ENCODE measurements around the gene SGCA. TPM values are rescaled to one million over a fixed set of nuclear protein-coding genes. Genes with fewer than 3 reads are reported as not detected.

The SGCA gene
- total and polyA plus RNA-seq, 4 donors = 0.31 to 1.3 (median 1.2) TPM; not detected in 1

DNA sequence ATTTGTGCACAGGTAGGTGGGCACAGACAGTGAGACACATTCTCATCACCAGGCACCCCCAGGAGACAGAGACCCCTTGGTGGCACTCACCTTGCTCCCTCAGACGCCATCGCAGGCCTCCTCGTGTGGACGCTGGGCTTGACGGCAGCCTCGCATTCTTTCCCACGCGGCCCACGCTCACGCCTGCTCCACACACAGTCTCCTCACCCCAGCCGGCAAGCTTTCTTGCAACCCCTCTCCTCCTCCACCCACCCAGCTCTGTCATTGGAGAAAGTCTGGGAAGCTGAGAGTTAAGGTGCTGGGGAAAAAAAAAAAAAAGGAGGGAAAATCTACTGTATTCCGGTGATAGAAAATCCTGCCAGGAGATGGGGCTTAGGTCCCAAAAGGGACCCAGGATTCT, 14.8 kb downstream of the SGCA start:
- no peak overlapping the region for H3K4me3 ChIP-seq (ENCODE audit: low read depth in 1 of 3, low read length in 3 of 3)
- no peaks in the 10 kb centered on the region for H3K36me3 ChIP-seq (ENCODE audit: control insufficient read depth in 4 of 4, insufficient read depth in 3 of 4, low read depth in 1 of 4, low read length in 3 of 4)
- no peak overlapping the region for H3K9ac ChIP-seq (ENCODE audit: low read depth in 1 of 2, low read length in 2 of 2)
- no peaks in the 10 kb centered on the region for H3K27me3 ChIP-seq (ENCODE audit: control insufficient read depth in 4 of 4, insufficient read depth in 4 of 4, low read length in 3 of 4)
- no peak for TF ChIP-seq JUND (IDR thresholded peaks at IDR 0.05)
- TF ChIP-seq RXRA (IDR thresholded peaks at IDR 0.05) = no peak
- TF ChIP-seq SP1 (IDR thresholded peaks at IDR 0.05) = no peak
- TF ChIP-seq RAD21 (IDR thresholded peaks at IDR 0.05) = no peak
- no peak for TF ChIP-seq FOXA1 (IDR thresholded peaks at IDR 0.05)
- no peak for TF ChIP-seq YY1 (IDR thresholded peaks at IDR 0.05)
- TF ChIP-seq EGR1 (IDR thresholded peaks at IDR 0.05; ENCODE audit: low read depth in 2 of 2) = no peak
- no peak for TF ChIP-seq HNF4A (conservative IDR thresholded peaks at IDR 0.05)
- TF ChIP-seq CTCF (IDR thresholded peaks at IDR 0.05; ENCODE audit: low read depth, low read length, missing input control) = no peak
- TF ChIP-seq HNF4G (IDR thresholded peaks at IDR 0.05) = no peak
- no peak for TF ChIP-seq MAX (IDR thresholded peaks at IDR 0.05)
- no peak for TF ChIP-seq FOXA2 (IDR thresholded peaks at IDR 0.05)
- TF ChIP-seq TAF1 (conservative IDR thresholded peaks at IDR 0.05) = no peak
- TF ChIP-seq GABPA (IDR thresholded peaks at IDR 0.05 in 1 of 2, conservative IDR thresholded peaks at IDR 0.05 in 1 of 2) = no peak
- TF ChIP-seq, protein P1, sequence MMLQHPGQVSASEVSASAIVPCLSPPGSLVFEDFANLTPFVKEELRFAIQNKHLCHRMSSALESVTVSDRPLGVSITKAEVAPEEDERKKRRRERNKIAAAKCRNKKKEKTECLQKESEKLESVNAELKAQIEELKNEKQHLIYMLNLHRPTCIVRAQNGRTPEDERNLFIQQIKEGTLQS (IDR thresholded peaks at IDR 0.05) = no peak
- TF ChIP-seq REST (IDR thresholded peaks at IDR 0.05) = no peak
- TF ChIP-seq, protein P2, sequence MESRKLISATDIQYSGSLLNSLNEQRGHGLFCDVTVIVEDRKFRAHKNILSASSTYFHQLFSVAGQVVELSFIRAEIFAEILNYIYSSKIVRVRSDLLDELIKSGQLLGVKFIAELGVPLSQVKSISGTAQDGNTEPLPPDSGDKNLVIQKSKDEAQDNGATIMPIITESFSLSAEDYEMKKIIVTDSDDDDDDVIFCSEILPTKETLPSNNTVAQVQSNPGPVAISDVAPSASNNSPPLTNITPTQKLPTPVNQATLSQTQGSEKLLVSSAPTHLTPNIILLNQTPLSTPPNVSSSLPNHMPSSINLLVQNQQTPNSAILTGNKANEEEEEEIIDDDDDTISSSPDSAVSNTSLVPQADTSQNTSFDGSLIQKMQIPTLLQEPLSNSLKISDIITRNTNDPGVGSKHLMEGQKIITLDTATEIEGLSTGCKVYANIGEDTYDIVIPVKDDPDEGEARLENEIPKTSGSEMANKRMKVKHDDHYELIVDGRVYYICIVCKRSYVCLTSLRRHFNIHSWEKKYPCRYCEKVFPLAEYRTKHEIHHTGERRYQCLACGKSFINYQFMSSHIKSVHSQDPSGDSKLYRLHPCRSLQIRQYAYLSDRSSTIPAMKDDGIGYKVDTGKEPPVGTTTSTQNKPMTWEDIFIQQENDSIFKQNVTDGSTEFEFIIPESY (IDR thresholded peaks at IDR 0.05) = no peak
- no peak for TF ChIP-seq NR2F2 (IDR thresholded peaks at IDR 0.05)
- DNase-seq (ENCODE audit: low spot score) = no peak
- 84% methylated on average over 12 of the region's 12 CpGs for WGBS
- H3K9me3 ChIP-seq (ENCODE audit: control insufficient read depth in 4 of 4, low read length in 3 of 4) = no peaks in the 10 kb centered on the region
- H3K27ac ChIP-seq (ENCODE audit: low read depth in 1 of 2, low read length in 2 of 2) = no peak overlapping the region
- H3K4me1 ChIP-seq (ENCODE audit: control insufficient read depth in 4 of 4, insufficient read depth in 4 of 4, low read length in 3 of 4) = peaks cover 0 to 6% (median 0%) of the 10 kb centered on the region in 4 donors

Data from liver (tissue), 9 donors.